NT2/D1 (cell line): ENCODE data around the gene ADCY10.
A peak's percentile ranks its signal among the peaks of the same experiment; 100 is the strongest.

ENCODE experiments used
- DNase-seq: peaks from one replicate; pipeline ENCODE4 v3.0.0-alpha.2; 2011; ENCODE audit warnings: low read depth, low spot score
- H3K27me3 ChIP-seq: 2 replicates; pipeline ENCODE4 v1.6.0; 2011; ENCODE audit warnings: mild to moderate bottlenecking; ENCODE audit not compliant: insufficient read length, insufficient read depth
- H3K36me3 ChIP-seq: 2 replicates; pipeline ENCODE4 v1.6.1; 2011; ENCODE audit warnings: mild to moderate bottlenecking, low read length, mixed read lengths; ENCODE audit not compliant: insufficient read depth, insufficient read length
- H3K4me1 ChIP-seq: 2 replicates; pipeline ENCODE4 v1.5.1; 2011; ENCODE audit not compliant: insufficient read depth, insufficient read length
- H3K4me3 ChIP-seq: 2 replicates; pipeline ENCODE4 v1.5.1; 2011; ENCODE audit warnings: low read depth; ENCODE audit not compliant: insufficient read length
- H3K9ac ChIP-seq: 2 replicates; pipeline ENCODE4 v1.6.0; 2011; ENCODE audit warnings: low read depth; ENCODE audit not compliant: insufficient read length
- H3K9me3 ChIP-seq: 2 replicates; pipeline ENCODE4 v1.5.1; 2011; ENCODE audit warnings: mild to moderate bottlenecking, low read length; ENCODE audit not compliant: insufficient read depth
- SUZ12 ChIP-seq: IDR thresholded peaks from 2 replicates; pipeline ENCODE4 v1.6.1; 2011; ENCODE audit not compliant: insufficient read length, insufficient read depth; ENCODE audit errors: extremely low read depth
- YY1 ChIP-seq: IDR thresholded peaks from 2 replicates; pipeline ENCODE4 v1.6.1; 2011; ENCODE audit not compliant: insufficient read length, insufficient read depth
- ZNF274 ChIP-seq: IDR thresholded peaks from 2 replicates; pipeline ENCODE4 v1.6.1; 2011; ENCODE audit warnings: mild to moderate bottlenecking, low read depth, low read length

The ADCY10 gene

DNA sequence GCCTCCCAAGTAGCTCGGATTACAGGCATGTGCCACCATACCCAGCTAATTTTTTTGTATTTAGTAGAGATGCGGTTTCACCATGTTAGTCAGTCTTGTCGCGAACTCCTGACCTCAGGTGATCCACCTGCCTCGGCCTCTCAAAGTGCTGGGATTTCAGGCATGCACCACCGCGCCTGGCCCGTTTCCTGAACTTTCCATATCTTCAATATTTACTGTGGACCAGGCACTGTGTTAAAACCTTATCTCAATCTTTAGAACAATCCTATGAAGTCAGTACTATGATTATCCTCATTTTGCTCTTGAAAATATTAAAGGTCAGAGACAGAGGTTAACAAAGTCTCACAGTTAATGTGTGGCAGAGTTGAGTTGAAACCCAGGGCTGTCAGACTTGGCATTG is 1.6 kb upstream of the ADCY10 start:
- Histone ChIP-seq H3K9ac (no peak overlapping the region), H3K9me3 (peaks cover 5% of the 10 kb centered on the region; the same call in 1 of the 2 replicates), H3K36me3 (peaks cover 11% of the 10 kb centered on the region), H3K4me1 (no peaks in the 10 kb centered on the region), H3K4me3 (no peak overlapping the region), H3K27me3 (no peaks in the 10 kb centered on the region)
- no peak for DNase-seq
- TF ChIP-seq SUZ12, result no peak
- TF ChIP-seq YY1, result no peak
- no peak for TF ChIP-seq ZNF274

DNA sequence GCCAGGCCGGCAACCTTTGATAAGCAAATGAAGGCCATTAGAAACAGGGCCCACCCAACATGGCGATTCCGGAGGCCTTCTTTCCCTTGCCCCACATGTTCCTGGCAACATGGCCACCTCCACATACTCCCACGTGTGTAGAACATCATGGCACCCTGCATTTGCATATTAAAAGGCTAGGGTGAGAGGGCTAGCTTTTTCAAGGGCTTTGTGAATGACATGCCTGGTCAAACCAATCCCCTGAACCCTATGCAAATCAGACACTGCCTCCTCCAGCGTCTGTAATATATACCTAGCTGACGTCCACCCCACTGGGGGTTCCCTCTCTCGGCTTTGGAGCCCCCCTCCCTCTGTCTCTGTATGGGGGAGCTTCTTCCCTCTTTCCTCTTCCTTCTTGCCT is 1.6 kb downstream of the ADCY10 start:
- Histone ChIP-seq H3K27me3 (no peaks in the 10 kb centered on the region), H3K4me3 (no peak overlapping the region), H3K9ac (no peak overlapping the region), H3K36me3 (peaks cover 5% of the 10 kb centered on the region), H3K4me1 (no peaks in the 10 kb centered on the region), H3K9me3 (peaks cover 26% of the 10 kb centered on the region)
- DNase-seq, result peak; percentile 20
- TF ChIP-seq ZNF274, result no peak
- no peak for TF ChIP-seq YY1
- TF ChIP-seq SUZ12, result no peak

DNA sequence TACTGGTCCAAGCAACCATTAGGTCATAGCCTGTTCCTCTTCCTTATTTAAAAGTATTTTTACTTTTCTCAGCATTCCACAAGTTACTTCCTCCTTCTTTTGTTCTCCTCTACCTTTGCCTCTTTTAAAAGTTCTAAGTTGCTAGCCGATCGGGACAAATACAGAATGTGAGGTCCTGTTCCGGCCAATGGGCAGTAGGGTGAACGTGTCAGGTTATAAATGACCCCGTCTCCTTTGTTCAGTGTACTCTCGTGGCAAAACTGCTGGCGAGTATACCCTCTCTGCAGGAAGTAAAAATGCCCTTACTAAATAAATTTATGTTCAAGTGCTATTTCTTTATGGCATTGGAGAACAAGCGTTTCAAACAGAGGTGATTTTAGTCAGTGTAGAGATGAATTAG is 2.5 kb downstream of the ADCY10 start:
- Histone ChIP-seq H3K4me3 (no peak overlapping the region), H3K36me3 (no peaks in the 10 kb centered on the region), H3K4me1 (no peaks in the 10 kb centered on the region), H3K27me3 (no peaks in the 10 kb centered on the region), H3K9me3 (peaks cover 26% of the 10 kb centered on the region), H3K9ac (no peak overlapping the region)
- no peak for DNase-seq
- TF ChIP-seq ZNF274 (no peak), SUZ12 (no peak), YY1 (no peak)

DNA sequence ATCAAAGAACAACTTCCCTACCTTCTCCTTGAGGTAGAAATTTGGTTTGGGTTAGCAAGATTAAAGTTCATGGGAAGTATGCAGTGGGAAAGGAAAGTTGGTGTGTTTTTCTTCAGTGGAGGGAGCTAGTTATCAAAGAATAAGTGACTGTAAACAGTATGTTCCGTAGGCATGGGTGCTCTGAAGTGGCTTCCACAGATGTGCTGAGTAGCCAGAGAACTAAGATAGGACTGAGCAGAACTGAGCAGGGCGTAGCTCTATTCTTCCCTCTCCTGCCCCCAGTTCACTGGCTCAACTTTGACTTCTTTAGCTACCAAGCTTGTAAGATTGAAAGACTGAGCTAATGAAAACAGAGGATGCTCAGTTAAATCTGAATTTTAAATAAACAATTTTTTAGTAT is 3.4 kb downstream of the ADCY10 start:
- TF ChIP-seq YY1 (no peak), SUZ12 (no peak), ZNF274 (no peak)
- H3K4me1 ChIP-seq, result no peaks in the 10 kb centered on the region
- H3K9me3 ChIP-seq, result peaks cover 26% of the 10 kb centered on the region
- no peaks in the 10 kb centered on the region for H3K27me3 ChIP-seq
- H3K36me3 ChIP-seq, result no peaks in the 10 kb centered on the region
- H3K9ac ChIP-seq, result no peak overlapping the region
- no peak overlapping the region for H3K4me3 ChIP-seq
- no peak for DNase-seq

DNA sequence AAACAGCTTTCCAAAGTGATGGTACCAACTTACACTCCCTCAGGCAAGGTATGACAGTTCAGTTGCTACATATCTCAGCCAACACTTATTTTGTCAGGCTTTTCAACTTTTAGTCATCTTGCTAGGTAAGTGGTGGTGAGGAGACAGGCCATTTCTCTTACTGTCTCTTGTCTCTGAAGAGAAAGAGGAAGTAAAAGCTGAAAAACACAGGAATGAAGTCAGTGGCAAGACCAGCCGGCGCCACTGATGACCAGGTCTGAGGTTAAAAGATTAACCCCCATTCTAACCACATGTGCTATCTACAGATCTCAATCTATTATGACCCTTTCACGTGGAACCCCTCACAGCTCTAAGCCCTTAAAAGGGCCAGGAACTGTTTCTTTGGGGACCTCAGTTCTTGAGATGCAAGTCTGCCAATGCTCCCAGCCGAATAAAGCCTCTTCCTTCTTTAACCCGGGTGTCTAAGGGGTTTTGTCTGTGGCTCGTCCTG is 4.2 kb downstream of the ADCY10 start:
- TF ChIP-seq YY1 (no peak), SUZ12 (no peak), ZNF274 (no peak)
- Histone ChIP-seq H3K9me3 (peaks cover 26% of the 10 kb centered on the region), H3K4me3 (no peak overlapping the region), H3K27me3 (no peaks in the 10 kb centered on the region), H3K9ac (no peak overlapping the region), H3K36me3 (no peaks in the 10 kb centered on the region), H3K4me1 (no peaks in the 10 kb centered on the region)
- no peak for DNase-seq

DNA sequence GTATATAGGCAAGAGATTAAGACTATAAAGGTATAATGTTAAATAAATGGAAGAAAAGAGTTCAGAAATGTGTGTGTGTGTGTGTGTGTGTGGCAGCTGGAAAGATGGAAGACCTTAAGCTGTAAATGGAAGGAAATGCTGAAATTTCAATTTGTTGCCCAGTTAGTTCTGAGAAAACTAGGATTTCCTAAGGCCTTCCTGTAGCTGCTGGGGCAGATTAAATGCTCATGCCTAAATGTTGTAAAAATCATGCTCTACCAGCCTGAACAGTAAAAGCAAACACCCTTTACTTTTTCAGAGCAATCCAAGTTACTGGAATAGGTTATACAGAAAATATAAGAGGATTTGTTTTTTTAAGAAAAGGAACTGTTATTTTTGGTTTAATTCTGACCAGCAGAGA is 8.3 kb downstream of the ADCY10 start:
- H3K9ac ChIP-seq, result no peak overlapping the region

DNA sequence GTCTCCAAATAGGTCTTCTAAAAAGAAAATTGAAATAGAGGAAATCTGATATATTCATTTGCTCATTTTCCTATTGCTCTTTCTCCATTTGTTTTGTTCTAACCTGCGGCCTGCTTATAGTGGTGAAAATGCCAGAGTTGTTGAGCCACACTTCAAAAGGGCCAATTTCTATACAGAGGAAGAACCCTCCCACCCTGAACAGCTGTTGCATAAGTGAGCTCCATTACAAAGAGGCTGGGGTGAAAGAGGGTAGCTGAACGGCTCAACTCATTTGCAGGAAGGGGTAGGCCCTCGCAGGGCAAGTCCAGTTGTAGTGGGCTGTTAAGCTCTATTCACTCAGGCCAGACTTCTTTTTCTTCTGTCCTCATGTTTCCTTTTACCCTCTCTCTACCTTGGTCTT is 8.8 kb downstream of the ADCY10 start:
- H3K9ac ChIP-seq, result no peak overlapping the region
- H3K4me1 ChIP-seq, result no peaks in the 10 kb centered on the region

More for the DNA sequence above, 8.3 kb downstream of the ADCY10 start:
- Histone ChIP-seq H3K4me3 (no peak overlapping the region), H3K4me1 (no peaks in the 10 kb centered on the region), H3K36me3 (no peaks in the 10 kb centered on the region), H3K27me3 (no peaks in the 10 kb centered on the region), H3K9me3 (peaks cover 21% of the 10 kb centered on the region)
- no peak for DNase-seq
- TF ChIP-seq YY1 (no peak), ZNF274 (no peak)

More for the DNA sequence above, 8.8 kb downstream of the ADCY10 start:
- peaks cover 17% of the 10 kb centered on the region for H3K9me3 ChIP-seq
- peak; percentile 58 for DNase-seq
- no peak for TF ChIP-seq YY1
- no peak for TF ChIP-seq ZNF274
- TF ChIP-seq SUZ12, result no peak
- no peaks in the 10 kb centered on the region for H3K36me3 ChIP-seq
- no peaks in the 10 kb centered on the region for H3K27me3 ChIP-seq
- H3K4me3 ChIP-seq, result no peak overlapping the region
